Ascending aorta (tissue), 2 donors: ENCODE data around the gene SMIM44. TPM values are rescaled to one million over a fixed set of nuclear protein-coding genes. Genes with fewer than 3 reads are reported as not detected.

Experiments used
- DNase-seq, 2 donors: peaks; one replicate each; pipeline ENCODE4 v3.0.0-alpha.2; 2019; ENCODE audit warnings: low spot score in 2 of 2
- H3K27ac ChIP-seq, 2 donors: fragments of 200-600 bp; sonication (generic); one replicate each; pipeline ENCODE4 v1.5.1; 2016 to 2017; ENCODE audit warnings: mild to moderate bottlenecking in 1 of 2
- H3K27me3 ChIP-seq: fragments of 200-600 bp; sonication (generic); one replicate; pipeline ENCODE4 v1.5.1; 2017
- H3K36me3 ChIP-seq, 2 donors: fragments of 200-600 bp; sonication (generic); one replicate each; pipeline ENCODE4 v1.5.1; 2016
- H3K4me1 ChIP-seq, 2 donors: fragments of 200-600 bp; sonication (generic); one replicate each; pipeline ENCODE4 v1.5.1; 2016 to 2017; ENCODE audit warnings: mild to moderate bottlenecking in 1 of 2
- H3K4me3 ChIP-seq, 2 donors: fragments of 200-600 bp; sonication (generic); one replicate each; pipeline ENCODE4 v1.5.1; 2016 to 2017; ENCODE audit warnings: mild to moderate bottlenecking in 1 of 2
- H3K9me3 ChIP-seq, 2 donors: fragments of 200-600 bp; sonication (generic); one replicate each; pipeline ENCODE4 v1.5.1; 2016
- CTCF ChIP-seq, 3 experiments: fragments of 200-600 bp in 2 of 3; fragments of 450-650 bp in 1 of 3; sonication (generic) in 2 of 3; IDR thresholded peaks; one replicate each; pipeline ENCODE4 v1.5.1; 2016 to 2019; ENCODE audit warnings: antibody characterized with exemption in 3 of 3, mild to moderate bottlenecking in 1 of 3, moderate library complexity in 1 of 3
- intact Hi-C: fragments of 100-400 bp; cut with DNase I; formaldehyde crosslinking; loops from one replicate; pipeline ENCODE4 v1.15.1; 2023
- total RNA-seq: library from RNA; depleted of rRNA; stranded (reverse); fragments of >200 nt; gene quantifications from one replicate; pipeline ENCODE4 v1.1.0, GENCODE V29; 2016

Gene SMIM44
- total RNA-seq, 1 donor from 2014 or later = not detected

GRCh38 chr19:3470500-3471128, 12.6 kb downstream of the SMIM44 start:
- no peaks in the 10 kb centered on the region for H3K27me3 ChIP-seq
- H3K27ac ChIP-seq = peak overlapping the region; percentile 30 to 99
- H3K4me1 ChIP-seq = peaks cover 4 to 41% of the 10 kb centered on the region in 2 donors
- H3K4me3 ChIP-seq = no peak overlapping the region
- intact Hi-C loops = no loop called here
- no peaks in the 10 kb centered on the region for H3K9me3 ChIP-seq
- no peak for DNase-seq
- no peaks in the 10 kb centered on the region for H3K36me3 ChIP-seq
- no peak for TF ChIP-seq CTCF (IDR thresholded peaks at IDR 0.05)

GRCh38 chr19:3469638-3470499, 13.4 kb downstream of the SMIM44 start:
- Histone ChIP-seq H3K27me3 (no peaks in the 10 kb centered on the region), H3K4me3 (no peak overlapping the region), H3K9me3 (no peaks in the 10 kb centered on the region), H3K4me1 (peaks cover 4 to 46% of the 10 kb centered on the region in 2 donors), H3K36me3 (no peaks in the 10 kb centered on the region), H3K27ac (peak overlapping the region; percentile 80 to 99)
- TF ChIP-seq CTCF (IDR thresholded peaks at IDR 0.05) = peak in 1 of 3 experiments; percentile 18
- intact Hi-C loops = no loop called here
- no peak for DNase-seq

- no peak for TF ChIP-seq CTCF (IDR thresholded peaks at IDR 0.05)
- H3K27ac ChIP-seq = peak overlapping the region; percentile 80 to 99
- intact Hi-C loops = no loop called here
These were observed 15.0 kb downstream of the SMIM44 start for GRCh38 chr19:3468211-3468610.

GRCh38 chr19:3467437-3468198, 15.6 kb downstream of the SMIM44 start:
- Histone ChIP-seq H3K4me3 (peak overlapping the region in 1 of 2 donors; percentile 14), H3K27ac (peak overlapping the region; percentile 80 to 99), H3K4me1 (peaks cover 9 to 52% of the 10 kb centered on the region in 2 donors), H3K9me3 (no peaks in the 10 kb centered on the region), H3K27me3 (no peaks in the 10 kb centered on the region), H3K36me3 (peaks cover 12 to 17% of the 10 kb centered on the region in 2 donors)
- DNase-seq = no peak
- TF ChIP-seq CTCF (IDR thresholded peaks at IDR 0.05) = no peak
- intact Hi-C loops = loop anchor here (2.0 kb wide), 2 partner anchors 17 to 39 kb away; no protein-coding TSS in a partner anchor

More at GRCh38 chr19:3468211-3468610, 15.0 kb downstream of the SMIM44 start:
- no peak overlapping the region for H3K4me3 ChIP-seq
- DNase-seq = no peak
- peaks cover 8 to 11% of the 10 kb centered on the region in 2 donors for H3K36me3 ChIP-seq
- H3K4me1 ChIP-seq = peaks cover 9 to 56% of the 10 kb centered on the region in 2 donors
- H3K27me3 ChIP-seq = no peaks in the 10 kb centered on the region
- H3K9me3 ChIP-seq = no peaks in the 10 kb centered on the region

GRCh38 chr19:3466635-3467034, 16.6 kb downstream of the SMIM44 start:
- no peak for TF ChIP-seq CTCF (IDR thresholded peaks at IDR 0.05)
- intact Hi-C loops = loop anchor here (2.0 kb wide), 2 partner anchors 16 to 38 kb away; no protein-coding TSS in a partner anchor
- peaks cover 9 to 45% of the 10 kb centered on the region in 2 donors for H3K4me1 ChIP-seq
- peak; percentile 53 to 89 for DNase-seq
- H3K36me3 ChIP-seq = peaks cover 12 to 17% of the 10 kb centered on the region in 2 donors
- peak overlapping the region in 1 of 2 donors; percentile 14 for H3K4me3 ChIP-seq
- H3K9me3 ChIP-seq = no peaks in the 10 kb centered on the region
- H3K27ac ChIP-seq = peak overlapping the region; percentile 80 to 99
- no peaks in the 10 kb centered on the region for H3K27me3 ChIP-seq
